ENCODE data around the gene PAXX. TPM values are rescaled to one million over a fixed set of nuclear protein-coding genes. Genes with fewer than 3 reads are reported as not detected.

The PAXX gene, protein sequence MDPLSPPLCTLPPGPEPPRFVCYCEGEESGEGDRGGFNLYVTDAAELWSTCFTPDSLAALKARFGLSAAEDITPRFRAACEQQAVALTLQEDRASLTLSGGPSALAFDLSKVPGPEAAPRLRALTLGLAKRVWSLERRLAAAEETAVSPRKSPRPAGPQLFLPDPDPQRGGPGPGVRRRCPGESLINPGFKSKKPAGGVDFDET
- 52.2 and 79.6 TPM in 2 replicates for total RNA-seq (2014; rRNA removed; shearing (Covaris generic))

DNA sequence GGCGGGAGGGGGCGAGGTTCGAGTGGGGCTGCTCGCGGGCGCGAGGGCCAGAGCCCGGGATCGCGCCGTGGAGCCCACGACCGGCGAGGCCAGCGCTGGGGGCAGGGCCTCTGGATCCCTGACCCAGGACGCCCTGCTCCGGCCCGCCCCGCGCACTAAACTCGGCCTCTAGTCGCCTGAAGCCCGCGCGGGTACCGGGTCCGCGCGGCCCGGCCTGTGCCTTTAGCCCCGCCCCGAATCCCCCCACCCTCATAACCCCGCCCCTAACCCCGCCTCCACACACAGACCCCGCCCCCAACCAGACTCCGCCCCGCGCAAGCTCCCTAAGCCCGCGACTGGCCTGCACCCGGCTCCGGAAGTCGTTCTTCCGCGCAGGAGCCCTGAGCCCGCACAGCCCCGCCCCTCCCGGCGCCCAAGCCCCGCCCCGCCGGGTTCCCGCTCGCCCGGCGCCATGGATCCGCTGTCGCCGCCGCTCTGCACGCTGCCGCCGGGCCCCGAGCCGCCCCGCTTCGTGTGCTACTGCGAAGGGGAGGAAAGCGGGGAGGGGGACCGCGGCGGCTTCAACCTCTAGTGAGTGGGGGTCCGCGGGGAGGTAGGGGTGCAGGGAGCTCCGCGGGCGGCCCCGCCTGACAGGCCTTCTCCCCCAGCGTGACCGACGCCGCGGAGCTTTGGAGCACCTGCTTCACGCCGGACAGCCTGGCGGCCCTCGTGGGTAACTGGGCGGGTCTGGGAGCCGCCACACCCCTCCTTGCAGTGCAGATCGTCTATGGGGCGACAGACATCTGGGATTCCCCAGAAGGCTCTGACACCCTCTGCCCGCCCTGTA, at the start of gene PAXX:
TSS of gene PAXX (plus strand) at position 430 of the 826 bp plus-strand sequence. CDS start at position 452, 22 bp downstream.
- peak; percentile 91 for DNase-seq (ENCODE audit: low spot score)
- in situ Hi-C loops (cut with HindIII; ENCODE audit: low sequenced_read_pairs) = no loop called here

DNA sequence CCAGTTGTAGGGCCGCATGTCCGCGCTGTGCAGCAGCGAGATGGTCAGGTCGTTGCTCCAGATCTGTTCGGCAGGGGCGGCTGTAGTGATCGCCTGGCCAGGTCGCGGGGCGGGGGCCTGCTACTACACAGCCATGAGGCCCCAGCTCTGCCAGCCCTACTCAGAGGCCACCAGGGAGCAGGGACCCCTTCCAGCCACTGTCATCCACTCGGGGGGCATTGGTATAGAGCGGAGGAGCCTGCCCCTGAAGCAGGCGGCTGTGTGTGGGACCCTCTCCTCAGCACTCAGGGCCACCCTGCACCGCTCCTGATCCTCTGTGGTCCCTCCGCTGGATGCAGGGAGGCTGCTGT, 49.4 kb upstream of the PAXX start:
- no peak for DNase-seq (ENCODE audit: low spot score)
- in situ Hi-C loops (cut with HindIII; ENCODE audit: low sequenced_read_pairs) = loop anchor here (25.0 kb wide), 2 partner anchors 94 to 219 kb away; partner anchors contain the start of genes ABCA2, FUT7, LRRC26 and NPDC1

DNA sequence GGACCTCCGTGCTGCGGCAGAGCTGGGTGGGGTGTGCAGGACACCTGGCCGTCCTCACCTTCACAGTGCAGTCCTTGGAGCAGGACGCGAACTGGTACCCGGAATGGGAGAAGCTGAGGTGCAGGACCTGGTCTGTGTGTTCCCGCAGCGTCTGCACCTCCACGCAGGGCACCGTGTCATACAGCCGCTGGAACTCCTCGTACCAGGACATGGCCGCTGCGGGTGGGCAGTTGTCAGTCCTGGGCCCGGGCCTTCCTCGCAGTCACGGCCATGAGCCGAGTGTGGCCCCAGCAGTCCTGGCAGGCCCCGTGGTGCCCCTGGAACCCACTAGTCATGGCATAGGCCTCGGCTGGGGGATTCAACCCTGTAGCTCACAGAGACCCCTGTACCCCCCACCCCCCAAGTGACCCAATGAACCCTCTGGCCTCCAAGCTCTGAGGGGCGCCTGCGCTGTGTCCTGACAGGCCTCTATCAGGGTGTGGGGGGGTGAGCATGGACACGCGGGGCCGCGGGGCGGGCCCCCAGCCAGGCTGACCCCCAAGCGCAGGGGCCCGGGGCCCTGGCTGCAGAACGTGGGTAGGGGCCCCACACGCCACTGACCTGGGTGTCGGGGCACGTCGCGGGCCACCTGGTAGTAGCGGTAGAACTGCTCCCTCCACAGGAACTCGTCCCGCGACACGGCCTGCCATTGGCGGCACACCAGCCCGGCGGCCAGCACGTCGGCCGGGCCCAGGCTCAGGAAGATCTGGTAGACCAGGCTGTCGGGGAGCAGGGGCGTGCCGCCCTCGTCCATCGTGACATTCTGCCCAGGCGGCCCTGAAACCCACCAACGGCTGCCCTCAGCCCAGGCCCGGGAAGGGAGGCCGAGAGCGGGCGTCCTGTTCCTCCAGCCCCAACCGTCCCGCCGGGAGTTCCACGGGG, 48.7 kb upstream of the PAXX start:
- in situ Hi-C loops (cut with HindIII; ENCODE audit: low sequenced_read_pairs) = loop anchor here (25.0 kb wide), 2 partner anchors 94 to 219 kb away; partner anchors contain the start of genes ABCA2, FUT7, LRRC26 and NPDC1
- DNase-seq (ENCODE audit: low spot score) = no peak

DNA sequence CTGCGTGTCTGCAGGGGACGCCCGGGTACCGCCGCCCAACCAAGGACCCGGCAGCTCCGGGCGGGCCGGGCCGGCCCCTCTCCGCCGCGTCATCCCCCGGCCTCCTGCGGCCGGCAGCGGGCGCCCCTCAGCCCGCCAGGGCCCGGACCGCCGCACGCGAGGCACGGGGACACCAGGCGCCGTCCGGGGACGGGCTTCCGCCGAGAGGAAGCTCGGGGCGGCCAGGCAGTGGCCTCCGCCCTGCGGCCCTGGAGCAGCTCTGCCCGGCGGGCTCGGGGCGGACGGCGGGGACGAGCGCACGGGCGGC, 48.1 kb upstream of the PAXX start:
- in situ Hi-C loops (cut with HindIII; ENCODE audit: low sequenced_read_pairs) = loop anchor here (25.0 kb wide), 2 partner anchors 93 to 218 kb away; partner anchors contain the start of genes ABCA2, FUT7, LRRC26 and NPDC1
- no peak for DNase-seq (ENCODE audit: low spot score)

DNA sequence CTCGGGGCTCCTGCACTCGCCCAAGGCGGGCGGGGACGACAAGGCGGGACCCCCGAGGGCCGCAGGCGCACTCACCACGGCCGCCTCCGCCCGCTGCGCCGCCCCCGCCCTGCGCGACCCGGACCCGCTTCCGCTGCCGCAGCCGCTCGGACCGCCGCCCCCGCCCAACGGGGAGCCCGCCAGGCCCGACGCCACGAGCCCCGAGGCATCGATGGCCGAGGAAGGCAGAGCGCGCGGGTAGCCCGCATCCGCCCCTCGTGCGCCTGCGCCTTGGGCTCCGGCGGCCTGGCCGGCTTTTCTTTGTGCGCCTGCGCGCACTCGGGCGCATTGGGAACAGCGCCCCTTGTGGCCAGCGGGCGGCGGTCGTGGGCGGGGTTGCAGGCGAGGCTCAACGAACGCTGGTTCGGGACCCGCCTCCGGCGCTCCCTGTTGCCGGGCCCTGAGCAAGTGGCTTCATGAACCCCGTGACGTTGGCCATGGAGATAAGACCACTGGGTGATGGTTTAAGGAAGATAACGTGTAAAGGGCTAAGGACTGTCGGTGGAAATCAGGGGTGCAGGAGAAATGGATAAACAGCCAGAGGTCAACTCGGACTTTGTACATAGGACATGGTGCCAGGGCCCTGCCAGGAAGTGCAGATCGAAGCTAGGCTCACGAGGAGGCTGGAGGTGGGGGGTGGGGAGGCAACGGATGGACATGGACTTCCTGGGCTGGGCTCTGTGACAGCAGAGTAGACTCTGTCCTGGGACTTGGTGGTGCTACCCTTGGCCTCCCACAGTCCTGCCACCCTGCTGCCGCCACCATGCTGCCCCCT, 47.5 kb upstream of the PAXX start, which contains the start of the genes C8G and FBXW5:
TSS of gene C8G (plus strand) at position 725 of the 814 bp plus-strand sequence. CDS start at position 803, 78 bp downstream.
TSS of gene FBXW5 (minus strand) at position 220 of the 814 bp plus-strand sequence. CDS start 655 bp downstream, outside the sequence.
- DNase-seq (ENCODE audit: low spot score) = peak; percentile 87
- in situ Hi-C loops (cut with HindIII; ENCODE audit: low sequenced_read_pairs) = loop anchor here (25.0 kb wide), 2 partner anchors 93 to 218 kb away; partner anchors contain the start of genes ABCA2, FUT7, LRRC26 and NPDC1

DNA sequence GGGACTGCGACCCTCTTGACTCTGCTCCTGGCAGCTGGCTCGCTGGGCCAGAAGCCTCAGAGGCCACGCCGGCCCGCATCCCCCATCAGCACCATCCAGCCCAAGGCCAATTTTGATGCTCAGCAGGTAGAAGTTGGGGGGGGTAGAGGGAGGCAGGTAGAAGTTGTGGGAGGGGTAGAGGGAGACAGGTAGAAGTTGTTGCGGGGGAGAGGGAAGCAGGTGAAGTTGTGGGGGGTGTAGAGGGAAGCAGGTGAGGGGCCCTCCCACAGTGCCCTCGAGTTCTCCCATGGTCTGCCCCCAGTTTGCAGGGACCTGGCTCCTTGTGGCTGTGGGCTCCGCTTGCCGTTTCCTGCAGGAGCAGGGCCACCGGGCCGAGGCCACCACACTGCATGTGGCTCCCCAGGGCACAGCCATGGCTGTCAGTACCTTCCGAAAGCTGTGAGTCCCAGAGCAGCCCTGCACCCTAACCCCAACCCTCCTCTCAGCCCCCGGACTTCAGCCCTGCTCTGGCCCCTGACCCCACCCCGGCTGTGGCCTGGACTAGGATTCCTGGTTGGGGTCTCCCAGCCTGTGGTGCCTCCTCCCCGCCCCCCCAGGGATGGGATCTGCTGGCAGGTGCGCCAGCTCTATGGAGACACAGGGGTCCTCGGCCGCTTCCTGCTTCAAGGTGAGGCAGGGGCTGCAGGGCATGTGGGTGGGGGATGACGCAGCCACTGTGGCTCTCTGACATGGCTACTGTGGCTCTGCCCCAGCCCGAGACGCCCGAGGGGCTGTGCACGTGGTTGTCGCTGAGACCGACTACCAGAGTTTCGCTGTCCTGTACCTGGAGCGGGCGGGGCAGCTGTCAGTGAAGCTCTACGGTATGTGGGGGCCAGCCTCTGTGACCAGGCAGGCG, 46.6 kb upstream of the PAXX start:
- in situ Hi-C loops (cut with HindIII; ENCODE audit: low sequenced_read_pairs) = loop anchor here (25.0 kb wide), 2 partner anchors 92 to 217 kb away; partner anchors contain the start of genes ABCA2, FUT7, LRRC26 and NPDC1
- DNase-seq (ENCODE audit: low spot score) = no peak

DNA sequence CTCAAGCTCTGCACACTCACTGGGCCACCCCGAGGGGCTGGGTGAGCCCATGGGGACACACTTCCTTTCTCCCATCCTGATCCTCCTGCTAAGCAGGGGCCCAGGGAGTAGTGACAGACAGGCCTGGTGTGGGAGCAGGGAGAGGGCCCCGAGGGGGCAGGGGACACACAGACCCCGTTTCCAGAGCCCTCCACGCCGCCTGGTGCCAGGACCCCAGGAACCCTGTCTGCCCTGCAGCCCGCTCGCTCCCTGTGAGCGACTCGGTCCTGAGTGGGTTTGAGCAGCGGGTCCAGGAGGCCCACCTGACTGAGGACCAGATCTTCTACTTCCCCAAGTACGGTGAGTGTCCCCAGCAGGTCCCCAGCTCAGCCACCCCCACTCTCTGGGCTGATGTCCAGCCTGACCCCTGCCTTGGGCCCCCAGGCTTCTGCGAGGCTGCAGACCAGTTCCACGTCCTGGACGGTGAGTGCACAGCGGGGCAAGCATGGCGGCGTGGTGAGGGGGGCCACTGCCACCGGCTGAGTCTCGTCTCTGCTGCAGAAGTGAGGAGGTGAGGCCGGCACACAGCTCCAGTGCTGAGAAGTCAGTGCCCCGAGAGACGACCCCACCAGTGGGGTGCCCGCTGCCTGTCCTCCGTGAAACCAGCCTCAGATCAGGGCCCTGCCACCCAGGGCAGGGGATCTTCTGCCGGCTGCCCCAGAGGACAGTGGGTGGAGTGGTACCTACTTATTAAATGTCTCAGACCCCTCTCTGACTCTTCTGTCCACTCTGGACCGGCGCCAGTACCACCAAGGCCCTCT, 45.8 kb upstream of the PAXX start:
- in situ Hi-C loops (cut with HindIII; ENCODE audit: low sequenced_read_pairs) = loop anchor here (25.0 kb wide), 2 partner anchors 91 to 216 kb away; partner anchors contain the start of genes ABCA2, FUT7, LRRC26 and NPDC1
- no peak for DNase-seq (ENCODE audit: low spot score)

DNA sequence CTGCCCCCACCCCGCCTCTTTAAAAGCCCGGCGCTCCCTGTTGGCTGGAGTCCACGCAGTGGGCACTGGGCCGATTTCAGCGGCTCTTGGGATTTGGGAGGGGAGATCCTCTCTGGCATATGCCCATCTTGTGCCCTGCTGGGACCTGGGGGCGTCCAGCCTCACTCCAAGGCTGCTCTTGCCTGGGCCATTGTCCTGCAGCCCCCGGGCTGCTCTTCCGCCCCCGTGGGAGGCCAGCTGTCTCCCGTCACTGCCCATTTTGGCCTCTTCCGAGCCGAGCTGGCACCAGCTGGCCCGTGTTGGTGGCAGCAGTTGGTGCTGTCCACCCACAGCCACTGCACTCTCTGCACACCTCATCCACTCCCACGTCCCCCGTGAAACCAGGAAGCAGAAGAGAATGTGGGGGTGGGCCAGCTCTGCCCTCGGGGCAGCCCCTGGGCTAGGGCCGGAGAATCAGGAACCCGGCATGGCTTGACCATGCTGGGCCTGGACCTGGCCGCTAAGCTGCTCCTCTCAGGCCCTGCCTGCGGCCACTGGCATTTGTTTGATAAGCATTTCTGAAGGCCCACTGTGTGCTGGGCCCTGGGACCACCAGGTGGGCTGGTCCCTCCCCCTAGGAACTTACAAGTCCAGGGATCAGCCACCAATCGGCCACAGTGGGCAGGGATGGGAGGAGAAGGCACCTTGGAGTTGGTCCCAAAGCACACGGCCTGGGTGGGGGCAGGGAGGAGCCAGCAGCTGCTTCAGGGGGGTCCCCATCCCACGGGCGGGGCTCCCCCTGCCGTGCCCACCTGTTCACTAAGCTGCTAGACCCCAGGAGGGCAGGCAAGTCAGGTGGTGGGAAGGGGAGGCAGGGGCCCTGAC, 45.0 kb upstream of the PAXX start:
- peak; percentile 79 for DNase-seq (ENCODE audit: low spot score)
- in situ Hi-C loops (cut with HindIII; ENCODE audit: low sequenced_read_pairs) = loop anchor here (25.0 kb wide), 2 partner anchors 90 to 215 kb away; partner anchors contain the start of genes ABCA2, FUT7, LRRC26 and NPDC1

DNA sequence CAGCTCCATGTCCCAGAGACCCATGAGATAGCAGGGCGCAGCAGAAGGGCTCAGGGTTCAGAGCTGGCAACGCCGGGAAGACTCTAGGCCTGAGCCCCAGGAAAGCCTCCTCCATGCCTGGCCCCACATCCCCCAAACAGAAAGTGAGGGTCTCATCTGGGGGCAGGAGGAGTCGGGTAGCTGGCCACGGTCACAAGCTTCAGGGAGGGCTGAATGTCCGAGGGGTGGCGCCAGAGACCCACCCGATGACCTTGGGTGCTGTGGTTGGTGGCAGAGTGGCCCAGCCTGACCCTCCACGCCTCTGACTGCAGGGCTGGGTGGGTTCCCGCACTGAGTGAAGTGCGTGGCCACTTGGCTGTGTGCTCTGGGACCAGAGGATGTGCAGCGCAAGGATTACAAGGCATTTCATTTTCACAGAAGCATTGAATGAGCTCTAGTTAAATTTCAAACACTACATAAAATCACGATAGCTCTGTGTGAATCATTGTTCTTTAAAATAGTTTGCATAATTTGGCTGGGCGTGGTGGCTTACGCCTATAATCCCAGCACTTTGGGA, 44.2 kb upstream of the PAXX start:
- in situ Hi-C loops (cut with HindIII; ENCODE audit: low sequenced_read_pairs) = loop anchor here (25.0 kb wide), 2 partner anchors 89 to 214 kb away; partner anchors contain the start of genes ABCA2, FUT7, LRRC26 and NPDC1
- DNase-seq (ENCODE audit: low spot score) = peak; percentile 63

DNA sequence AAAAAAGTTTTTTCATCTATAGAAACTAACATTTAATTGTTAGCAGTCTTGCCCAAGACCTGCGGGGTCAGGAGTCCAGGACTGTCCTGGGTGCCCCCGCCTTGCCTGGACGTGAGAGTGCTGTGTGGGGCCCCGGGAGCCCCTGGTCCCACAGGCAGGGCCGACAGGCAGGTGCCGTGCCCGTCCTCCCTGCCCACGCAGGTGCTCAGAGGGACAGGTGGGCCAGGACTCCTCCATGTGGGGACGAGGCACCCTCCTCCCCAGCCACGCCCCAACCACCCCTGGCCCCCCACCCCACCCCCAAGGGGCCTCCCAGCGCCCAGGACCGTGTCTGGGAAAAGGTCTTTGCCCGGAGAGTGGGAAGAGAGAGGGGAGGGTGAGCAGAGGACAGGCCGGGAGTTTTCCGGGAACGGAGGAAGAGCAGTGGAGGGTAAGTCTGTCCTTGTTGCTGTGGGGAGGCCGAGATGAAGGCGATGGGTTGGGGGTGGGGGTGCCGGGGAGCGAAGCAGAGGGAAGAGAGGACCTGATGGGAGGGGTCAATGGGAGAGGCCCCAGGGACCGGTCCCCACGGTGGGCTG, 42.9 kb upstream of the PAXX start:
- DNase-seq (ENCODE audit: low spot score) = no peak
- in situ Hi-C loops (cut with HindIII; ENCODE audit: low sequenced_read_pairs) = loop anchor here (25.0 kb wide), 2 partner anchors 88 to 213 kb away; partner anchors contain the start of genes ABCA2, FUT7, LRRC26 and NPDC1

DNA sequence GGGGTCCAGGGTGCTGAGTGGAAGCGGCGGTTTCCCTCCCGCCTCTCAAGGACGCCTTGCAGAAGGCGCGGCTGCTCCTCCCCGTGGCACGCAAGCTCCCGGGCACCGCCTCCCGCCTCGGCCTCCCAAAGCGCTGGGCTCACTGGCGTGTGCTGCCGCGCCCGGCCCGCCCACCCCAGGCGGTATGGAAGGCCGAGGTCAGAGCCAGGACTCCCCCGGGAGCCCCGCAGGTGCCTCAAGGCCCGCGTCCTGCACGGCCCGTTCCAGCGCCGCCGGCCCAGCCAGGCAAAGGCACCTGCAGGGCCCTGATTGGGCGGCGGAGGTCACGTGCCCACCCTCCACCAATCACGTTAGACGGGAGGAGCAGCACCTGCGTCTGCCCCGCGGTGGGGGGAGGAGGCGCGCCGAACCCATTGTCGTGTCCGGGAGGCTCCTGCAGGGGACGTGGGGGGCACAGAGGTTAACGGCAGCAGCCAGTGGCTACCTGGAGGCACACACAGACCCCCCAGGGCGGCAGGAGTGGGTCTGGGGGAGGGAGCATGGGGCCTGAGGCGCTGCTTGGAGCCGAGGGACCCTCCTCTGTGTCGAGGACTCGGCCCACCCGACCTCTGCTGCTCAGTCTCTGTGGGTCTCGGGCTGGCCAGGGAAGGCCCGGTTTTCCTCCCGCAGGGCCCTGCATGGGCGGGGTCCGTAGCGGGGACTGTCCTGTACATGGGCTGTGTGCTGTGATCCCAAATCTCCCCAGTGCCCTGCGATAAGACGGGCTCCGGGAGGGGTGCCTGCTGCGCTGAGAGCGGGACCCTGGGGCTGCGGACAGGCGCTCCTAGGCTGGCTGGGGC, 42.2 kb upstream of the PAXX start:
- peak; percentile 97 for DNase-seq (ENCODE audit: low spot score)
- in situ Hi-C loops (cut with HindIII; ENCODE audit: low sequenced_read_pairs) = loop anchor here (25.0 kb wide), 2 partner anchors 87 to 212 kb away; partner anchors contain the start of genes ABCA2, FUT7, LRRC26 and NPDC1

DNA sequence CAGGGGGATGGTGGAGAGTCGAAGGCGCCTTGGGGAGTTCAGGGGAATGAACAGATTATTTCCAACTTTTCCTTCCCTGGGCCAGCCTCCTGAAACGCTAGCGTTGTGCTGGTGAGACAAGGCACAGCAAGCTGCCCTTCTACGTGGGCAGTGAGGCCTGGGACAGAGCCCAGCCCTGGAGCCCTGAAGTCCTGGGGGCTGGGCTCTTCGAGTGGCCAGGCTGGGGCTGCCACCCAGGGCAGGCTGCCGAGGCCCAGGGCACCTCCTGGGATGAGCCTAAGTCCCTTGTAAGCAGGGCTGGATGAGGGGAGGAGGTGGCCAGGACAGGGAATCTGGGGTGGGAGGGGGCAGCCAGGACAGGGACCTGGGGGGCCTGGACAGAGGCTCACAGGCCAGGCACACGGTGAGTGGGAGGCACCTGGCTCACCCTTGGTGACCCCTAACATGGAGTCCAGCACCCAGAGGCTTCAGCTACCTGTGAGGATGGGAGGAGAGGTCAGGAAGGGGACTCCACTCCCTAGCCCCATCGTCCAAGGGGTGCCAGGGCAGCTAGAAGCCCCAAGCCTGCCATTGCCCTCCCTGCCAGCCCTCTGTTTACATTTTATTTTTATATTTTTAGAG, 41.5 kb upstream of the PAXX start:
- DNase-seq (ENCODE audit: low spot score) = no peak
- in situ Hi-C loops (cut with HindIII; ENCODE audit: low sequenced_read_pairs) = no loop called here

Measured in G401 (cell line).